AG04449 (cell line): ENCODE measurements around the gene SESN3.

ENCODE experiments used
- CTCF ChIA-PET: fragments of 350-600 bp; formaldehyde crosslinking; extraction: SDS; loops from one replicate; lab custom pipeline; 2021; ENCODE audit warnings: antibody characterized with exemption; lab: Yijun Ruan, JAX
- POLR2A ChIA-PET: fragments of 400-600, 350-600 bp; formaldehyde crosslinking; extraction: SDS; loops from one replicate; lab custom pipeline; 2020; ENCODE audit warnings: antibody characterized with exemption, inconsistent platforms; lab: Yijun Ruan, JAX
- DNase-seq: peaks from one replicate; pipeline ENCODE4 v3.0.0-alpha.2; 2010; ENCODE audit warnings: low read depth, low spot score
- H3K4me3 ChIP-seq: 2 replicates; pipeline ENCODE4 v1.5.1; 2011; ENCODE audit warnings: low read depth, mild to moderate bottlenecking, control low read depth, low read length
- TF ChIP-seq, protein P1 (sequence below): IDR thresholded peaks from one replicate; pipeline ENCODE4 v1.5.1; 2011; ENCODE audit warnings: mild to moderate bottlenecking, moderate library complexity, low read length, control low read depth, inconsistent platforms; ENCODE audit not compliant: insufficient read depth; ENCODE audit errors: missing control alignments

SESN3 gene

DNA sequence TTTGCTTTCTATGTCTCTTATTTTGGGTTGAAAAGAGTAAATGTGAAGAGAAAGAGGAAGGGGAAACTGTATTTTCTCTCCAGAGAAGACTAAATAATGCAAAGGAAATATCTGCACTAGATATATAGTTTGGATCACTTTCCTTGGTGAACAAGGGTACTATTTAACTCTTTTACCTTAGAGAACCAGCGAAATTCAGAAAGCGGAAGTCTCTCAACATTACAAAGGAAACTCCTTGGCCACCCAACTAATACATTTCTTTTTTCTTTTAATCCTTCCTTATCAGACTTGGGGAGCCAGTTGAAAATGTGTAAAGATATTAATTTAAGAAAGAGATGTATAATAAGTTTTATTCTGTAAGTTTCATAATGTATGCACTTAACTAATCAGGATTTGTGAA lies 64.2 kb downstream of the SESN3 start:
- ChIA-PET CTCF (interaction anchor here (22.2 kb wide), 1 partner anchor 536 kb away, joined by 533 read pairs; no protein-coding TSS in a partner anchor), POLR2A (interaction anchor here (0.6 kb wide), 1 partner anchor 335 kb away, joined by 3 read pairs; no protein-coding TSS in a partner anchor)
- no peak overlapping the region for H3K4me3 ChIP-seq
- TF ChIP-seq, protein P1, sequence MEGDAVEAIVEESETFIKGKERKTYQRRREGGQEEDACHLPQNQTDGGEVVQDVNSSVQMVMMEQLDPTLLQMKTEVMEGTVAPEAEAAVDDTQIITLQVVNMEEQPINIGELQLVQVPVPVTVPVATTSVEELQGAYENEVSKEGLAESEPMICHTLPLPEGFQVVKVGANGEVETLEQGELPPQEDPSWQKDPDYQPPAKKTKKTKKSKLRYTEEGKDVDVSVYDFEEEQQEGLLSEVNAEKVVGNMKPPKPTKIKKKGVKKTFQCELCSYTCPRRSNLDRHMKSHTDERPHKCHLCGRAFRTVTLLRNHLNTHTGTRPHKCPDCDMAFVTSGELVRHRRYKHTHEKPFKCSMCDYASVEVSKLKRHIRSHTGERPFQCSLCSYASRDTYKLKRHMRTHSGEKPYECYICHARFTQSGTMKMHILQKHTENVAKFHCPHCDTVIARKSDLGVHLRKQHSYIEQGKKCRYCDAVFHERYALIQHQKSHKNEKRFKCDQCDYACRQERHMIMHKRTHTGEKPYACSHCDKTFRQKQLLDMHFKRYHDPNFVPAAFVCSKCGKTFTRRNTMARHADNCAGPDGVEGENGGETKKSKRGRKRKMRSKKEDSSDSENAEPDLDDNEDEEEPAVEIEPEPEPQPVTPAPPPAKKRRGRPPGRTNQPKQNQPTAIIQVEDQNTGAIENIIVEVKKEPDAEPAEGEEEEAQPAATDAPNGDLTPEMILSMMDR = no peak
- no peak for DNase-seq

DNA sequence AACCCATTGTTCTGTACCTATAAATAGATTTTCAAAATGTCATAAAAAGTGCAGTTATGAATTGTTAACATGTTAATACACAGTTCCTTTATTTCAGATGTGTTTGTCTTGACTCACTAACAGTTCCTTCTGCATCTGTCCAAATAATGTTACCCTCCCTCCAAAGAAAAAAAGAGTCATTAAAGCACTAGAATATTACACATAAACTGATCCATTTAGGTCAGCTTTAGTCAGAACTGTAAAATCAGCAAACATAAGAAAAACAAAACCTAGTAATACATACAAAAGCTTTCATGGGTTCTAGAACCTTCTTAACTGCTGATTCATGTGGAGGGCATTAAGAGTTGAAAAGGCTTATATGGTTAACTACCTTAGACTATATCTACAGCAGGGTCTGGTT lies 65.4 kb downstream of the SESN3 start:
- TF ChIP-seq, protein P1 = no peak
- ChIA-PET CTCF (interaction anchor here (22.2 kb wide), 1 partner anchor 537 kb away, joined by 533 read pairs; no protein-coding TSS in a partner anchor), POLR2A (no interaction called here)
- H3K4me3 ChIP-seq = no peak overlapping the region
- DNase-seq = no peak

DNA sequence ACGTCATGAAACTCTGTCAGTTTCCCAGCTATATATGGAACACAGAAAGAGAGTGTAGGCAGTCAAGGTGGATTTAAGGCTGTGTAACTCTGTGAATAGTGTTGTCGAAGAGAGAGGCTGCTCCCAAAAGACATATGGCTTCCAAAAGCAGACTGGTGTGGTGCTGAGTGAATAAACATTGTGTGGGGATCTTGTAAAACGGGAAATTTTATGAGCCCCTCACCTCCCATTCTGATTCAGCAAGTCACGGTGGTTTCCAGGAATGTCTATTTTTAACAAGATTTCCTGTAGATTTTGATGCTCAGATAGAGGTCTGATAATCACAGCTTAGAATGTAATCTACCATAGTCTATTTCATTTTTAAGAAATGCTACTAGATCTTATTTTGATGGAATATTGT lies 67.9 kb downstream of the SESN3 start:
- CTCF ChIA-PET = interaction anchor here (0.5 to 22.2 kb wide), 6 partner anchors 11 to 601 kb away, joined by 3 to 533 read pairs (median 4); no protein-coding TSS in a partner anchor
- H3K4me3 ChIP-seq = no peak overlapping the region
- TF ChIP-seq, protein P1 = no peak
- POLR2A ChIA-PET = no interaction called here
- DNase-seq = no peak

DNA sequence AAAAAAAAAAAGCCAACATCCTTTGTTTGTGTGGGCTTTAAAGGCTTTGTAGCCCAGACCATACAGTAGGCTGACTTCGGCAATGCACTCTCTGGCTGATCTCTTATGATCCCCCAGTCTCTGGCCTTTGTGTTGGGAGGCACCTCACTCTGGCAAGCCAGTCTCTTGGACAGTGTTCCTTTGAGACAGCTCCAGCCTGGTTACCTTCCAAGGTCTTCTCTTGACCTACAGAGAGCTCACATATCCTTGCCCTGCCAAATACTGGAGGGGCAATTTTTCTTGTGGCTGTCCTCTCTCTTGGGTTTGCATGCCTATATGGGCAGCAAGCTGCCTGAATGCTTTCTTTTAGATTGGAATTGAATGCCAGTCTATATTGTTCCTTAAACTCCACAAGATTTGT lies 69.8 kb downstream of the SESN3 start:
- TF ChIP-seq, protein P1 = no peak
- no peak for DNase-seq
- ChIA-PET POLR2A (no interaction called here), CTCF (interaction anchor here (1.4 to 22.2 kb wide), 3 partner anchors 10 to 597 kb away, joined by 4 to 581 read pairs (median 533); no protein-coding TSS in a partner anchor)
- H3K4me3 ChIP-seq = no peak overlapping the region

DNA sequence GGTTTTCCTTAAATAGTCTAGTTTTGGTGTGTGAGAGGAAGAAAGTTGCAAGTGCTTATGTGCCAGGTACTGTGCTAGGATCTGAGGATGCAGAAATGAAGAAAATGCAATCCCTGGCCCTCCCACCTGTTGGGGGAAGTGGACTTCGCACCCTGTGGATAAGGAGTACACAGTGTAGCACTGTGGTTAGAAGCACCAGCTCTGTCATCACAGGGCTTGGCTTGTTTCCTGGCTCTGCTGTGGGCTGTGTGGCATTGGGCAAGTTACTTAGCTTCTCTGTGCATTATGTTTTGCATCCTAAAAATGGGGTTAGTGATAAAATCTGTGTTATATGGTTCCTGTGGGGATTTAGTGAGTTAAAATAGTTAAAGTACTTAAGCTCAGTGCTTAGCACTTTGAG lies 73.2 kb downstream of the SESN3 start:
- CTCF ChIA-PET = interaction anchor here (1.3 to 22.2 kb wide), 5 partner anchors 10 to 601 kb away, joined by 3 to 581 read pairs (median 5); no protein-coding TSS in a partner anchor
- TF ChIP-seq, protein P1 = no peak
- no peak overlapping the region for H3K4me3 ChIP-seq
- POLR2A ChIA-PET = no interaction called here
- no peak for DNase-seq

DNA sequence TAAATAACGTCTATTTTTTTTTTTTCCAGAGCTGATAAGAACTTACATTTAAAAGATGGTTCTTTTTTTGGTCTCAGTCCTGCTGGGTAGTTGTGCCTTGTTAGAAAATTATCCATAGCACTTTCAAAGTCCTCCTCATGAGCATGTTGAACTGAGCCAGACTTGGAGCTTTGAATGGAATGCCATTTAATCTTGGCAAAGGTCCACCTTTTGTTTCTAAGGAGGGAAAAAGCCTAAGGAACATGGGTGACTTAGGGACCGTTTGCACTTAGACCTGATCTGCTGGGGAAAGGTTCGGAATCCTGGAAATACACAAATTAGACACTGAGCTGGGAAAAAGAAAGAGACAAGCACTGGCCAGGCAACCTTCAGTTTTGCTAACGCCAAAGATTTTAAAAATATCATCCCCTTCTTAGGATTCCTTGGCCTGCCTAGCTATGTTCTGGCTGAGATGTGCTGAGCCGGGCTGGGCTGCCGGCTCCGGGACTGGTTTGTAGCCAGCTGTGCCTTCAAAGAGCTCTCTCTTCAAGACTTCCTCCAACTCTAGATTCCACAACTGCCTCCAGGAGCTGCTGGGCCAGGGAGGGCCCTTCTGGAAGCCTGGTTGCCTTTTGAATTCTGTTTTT lies 74.0 kb downstream of the SESN3 start:
- no peak for DNase-seq
- ChIA-PET POLR2A (no interaction called here), CTCF (interaction anchor here (0.8 to 22.2 kb wide), 7 partner anchors 9 to 601 kb away, joined by 3 to 581 read pairs (median 4); no protein-coding TSS in a partner anchor)
- H3K4me3 ChIP-seq = no peak overlapping the region
- TF ChIP-seq, protein P1 = no peak
